HAP-1 (cell line): ENCODE measurements around the gene TAS2R30.
"Not testable (repeated sequence)": the region's sequence is repeated elsewhere in the genome, so short reads cannot be mapped to it uniquely, and the experiment has no call there.

Source experiments
- DNase-seq, 2 experiments: peaks; one replicate each; pipeline ENCODE4 v3.0.0-alpha.2; 2016 to 2020; ENCODE audit warnings: low spot score in 2 of 2
- H3K27me3 ChIP-seq: fragments of 250-450 bp; sonication (Bioruptor Pico); 2 replicates; pipeline ENCODE4 v1.5.1; 2020; ENCODE audit warnings: low read depth, mild to moderate bottlenecking, moderate library complexity
- H3K36me3 ChIP-seq: fragments of 250-450 bp; sonication (Bioruptor Pico); replicated peaks from 2 replicates; pipeline ENCODE4 v1.5.1; 2020; ENCODE audit warnings: mild to moderate bottlenecking
- H3K4me1 ChIP-seq: fragments of 250-450 bp; sonication (Bioruptor Pico); 2 replicates; pipeline ENCODE4 v1.5.1; 2020; ENCODE audit warnings: mild to moderate bottlenecking
- H3K4me3 ChIP-seq: fragments of 250-450 bp; sonication (Bioruptor Pico); 2 replicates; pipeline ENCODE4 v1.5.1; 2020; ENCODE audit warnings: mild to moderate bottlenecking, moderate library complexity
- H3K9me3 ChIP-seq: fragments of 250-450 bp; sonication (Bioruptor Pico); 2 replicates; pipeline ENCODE4 v1.5.1; 2020; ENCODE audit warnings: mild to moderate bottlenecking, moderate library complexity
- in situ Hi-C: fragments of 300-500 bp; cut with MboI; formaldehyde crosslinking; loops from 3 replicates; pipeline ENCODE4 v1.14.3; 2020; ENCODE audit warnings: low sequenced_read_pairs, inconsistent platforms, mixed read lengths

The TAS2R30 gene

DNA sequence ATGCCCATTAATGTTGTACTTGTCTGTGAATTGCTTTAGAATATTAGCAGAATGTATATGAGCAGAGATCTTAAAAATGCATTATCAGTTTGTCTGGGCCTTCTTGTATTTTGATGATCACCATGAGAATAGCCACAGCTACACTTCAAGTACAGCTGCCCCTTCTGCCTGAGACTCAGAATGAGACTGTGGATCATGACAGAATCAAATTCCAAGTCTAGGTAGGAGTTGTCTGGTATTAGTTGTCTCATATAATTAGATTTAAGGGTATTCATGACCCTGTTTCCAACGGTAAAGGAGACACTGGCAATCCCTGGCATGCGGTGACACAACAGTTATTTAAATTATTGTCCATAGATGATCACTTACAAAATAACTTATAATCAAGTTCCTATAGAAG, 18.3 kb upstream of the TAS2R30 start:
- Histone ChIP-seq H3K4me3 (no peak overlapping the region), H3K4me1 (no peaks in the 10 kb centered on the region), H3K9me3 (0 out of 2 replicates have a peak, but pooled peaks cover 2% of the 10 kb centered on the region), H3K36me3 (no peaks in the 10 kb centered on the region), H3K27me3 (no peaks in the 10 kb centered on the region)
- in situ Hi-C loops: no loop called here
- DNase-seq: no peak

GRCh38 chr12:11150832-11151231, 16.4 kb upstream of the TAS2R30 start:
- H3K9me3 ChIP-seq: no peaks in the 10 kb centered on the region
- in situ Hi-C loops: no loop called here
- no peak overlapping the region for H3K4me3 ChIP-seq
- H3K27me3 ChIP-seq: no peaks in the 10 kb centered on the region
- H3K36me3 ChIP-seq: no peaks in the 10 kb centered on the region
- no peak for DNase-seq
- H3K4me1 ChIP-seq: no peaks in the 10 kb centered on the region

GRCh38 chr12:11147420-11147819, 13.0 kb upstream of the TAS2R30 start:
- no peak overlapping the region for H3K4me3 ChIP-seq
- in situ Hi-C loops: no loop called here
- no peaks in the 10 kb centered on the region for H3K36me3 ChIP-seq
- no peaks in the 10 kb centered on the region for H3K27me3 ChIP-seq
- no peak for DNase-seq
- no peaks in the 10 kb centered on the region for H3K4me1 ChIP-seq
- H3K9me3 ChIP-seq: no peaks in the 10 kb centered on the region

DNA sequence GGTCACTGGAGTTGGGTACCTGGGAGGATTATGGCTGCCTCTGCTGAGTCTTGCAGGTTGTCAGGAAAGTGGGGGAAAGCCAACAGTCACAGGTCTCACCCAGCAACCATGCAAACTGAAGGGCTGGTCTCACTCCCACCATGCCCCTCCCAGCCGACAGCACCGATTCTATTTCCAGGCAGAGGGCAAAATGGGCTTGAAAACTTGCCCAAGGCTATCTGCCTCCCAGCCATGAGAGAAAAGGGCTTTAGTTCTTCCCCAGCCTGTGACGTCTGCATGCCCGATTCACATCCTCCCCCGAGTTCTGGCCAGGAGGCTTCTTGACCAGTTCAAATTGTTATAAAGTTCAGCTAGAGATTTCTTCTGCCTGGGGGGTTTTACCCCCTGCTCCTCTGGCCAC, 9.9 kb upstream of the TAS2R30 start:
- H3K27me3 ChIP-seq: no peaks in the 10 kb centered on the region
- H3K4me1 ChIP-seq: no peaks in the 10 kb centered on the region
- in situ Hi-C loops: no loop called here
- H3K36me3 ChIP-seq: no peaks in the 10 kb centered on the region
- no peak for DNase-seq
- no peak overlapping the region for H3K4me3 ChIP-seq
- no peaks in the 10 kb centered on the region for H3K9me3 ChIP-seq

DNA sequence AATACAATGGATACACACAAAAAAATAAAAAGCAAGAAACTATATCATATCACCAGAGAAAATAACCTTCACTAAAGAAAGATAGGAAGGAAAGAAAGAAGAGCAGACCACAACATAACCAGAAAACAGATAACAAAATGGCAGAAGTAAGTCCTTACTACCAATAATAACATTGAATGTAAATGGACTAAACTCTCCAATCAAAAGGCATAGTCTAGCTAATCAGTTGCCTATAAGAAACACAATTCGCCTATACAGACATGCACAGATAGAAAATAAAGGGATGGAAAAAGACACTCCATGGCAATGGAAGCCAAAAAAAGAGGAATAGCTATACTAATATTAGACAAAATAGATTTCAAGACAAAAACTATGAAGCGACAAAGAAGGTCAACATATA, 8.9 kb upstream of the TAS2R30 start:
- no peaks in the 10 kb centered on the region for H3K36me3 ChIP-seq
- in situ Hi-C loops: no loop called here

DNA sequence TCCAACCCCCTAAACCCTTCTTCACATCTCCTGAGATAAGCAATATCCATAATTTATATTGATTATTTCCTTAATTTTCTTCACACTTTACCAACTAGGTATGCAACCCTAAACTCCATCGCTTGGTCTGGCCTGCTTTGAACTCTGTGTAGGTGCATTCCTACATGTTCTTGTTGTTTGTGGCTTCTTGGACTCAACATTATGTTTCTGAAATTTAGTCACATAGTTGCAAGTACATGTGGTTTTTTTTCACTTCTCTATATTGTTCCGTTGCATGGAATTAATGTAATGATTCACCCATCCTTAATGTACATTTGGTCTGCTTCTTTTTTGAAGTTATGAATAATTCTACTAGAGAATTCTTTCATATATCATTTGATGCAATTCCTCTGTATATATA, 1.6 kb upstream of the TAS2R30 start:
- no peaks in the 10 kb centered on the region for H3K9me3 ChIP-seq
- no peak overlapping the region for H3K4me3 ChIP-seq
- no peak for DNase-seq
- in situ Hi-C loops: no loop called here
- no peaks in the 10 kb centered on the region for H3K36me3 ChIP-seq
- H3K4me1 ChIP-seq: peaks cover 5% of the 10 kb centered on the region; the same call in 1 of the 2 replicates
- no peaks in the 10 kb centered on the region for H3K27me3 ChIP-seq

More for the DNA sequence above, 8.9 kb upstream of the TAS2R30 start:
- DNase-seq: no peak
- no peaks in the 10 kb centered on the region for H3K4me1 ChIP-seq
- no peak overlapping the region for H3K4me3 ChIP-seq
- H3K27me3 ChIP-seq: no peaks in the 10 kb centered on the region
- H3K9me3 ChIP-seq: no peaks in the 10 kb centered on the region

GRCh38 chr12:11133816-11134215, 628 bp downstream of the TAS2R30 start:
- no peaks in the 10 kb centered on the region for H3K27me3 ChIP-seq
- H3K36me3 ChIP-seq: no peaks in the 10 kb centered on the region
- no peak for DNase-seq
- in situ Hi-C loops: no loop called here
- peaks cover 5% of the 10 kb centered on the region; the same call in 1 of the 2 replicates for H3K4me1 ChIP-seq
- H3K4me3 ChIP-seq: no peak overlapping the region
- H3K9me3 ChIP-seq: no peaks in the 10 kb centered on the region

DNA sequence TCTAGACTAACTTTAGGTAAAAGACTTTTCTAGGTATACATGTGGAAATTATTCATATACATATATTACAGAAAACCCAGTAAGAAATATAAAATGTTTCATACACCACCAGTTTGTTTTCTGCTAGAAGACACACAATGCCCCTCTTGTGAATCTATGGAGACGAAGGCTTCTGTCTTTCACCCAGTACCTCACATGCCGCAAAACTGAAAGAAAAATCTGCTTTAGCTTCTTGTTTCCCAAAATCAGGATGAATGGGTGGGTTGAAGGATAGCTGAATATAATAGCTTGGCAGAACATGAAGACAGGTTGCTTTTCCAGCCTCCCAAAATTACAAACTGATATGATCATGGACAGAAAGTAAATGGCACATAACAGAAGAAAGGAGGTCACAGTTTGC, 1.3 kb downstream of the TAS2R30 start:
- in situ Hi-C loops: no loop called here
- Histone ChIP-seq H3K27me3 (no peaks in the 10 kb centered on the region), H3K4me3 (no peak overlapping the region), H3K36me3 (no peaks in the 10 kb centered on the region), H3K9me3 (no peaks in the 10 kb centered on the region), H3K4me1 (peaks cover 5% of the 10 kb centered on the region; the same call in 1 of the 2 replicates)
- DNase-seq: no peak

- in situ Hi-C loops: no loop called here
- Histone ChIP-seq H3K4me1 (no peaks in the 10 kb centered on the region), H3K27me3 (no peaks in the 10 kb centered on the region), H3K4me3 (no peak overlapping the region), H3K9me3 (no peaks in the 10 kb centered on the region), H3K36me3 (no peaks in the 10 kb centered on the region)
- DNase-seq: no peak
These were observed 3.4 kb downstream of the TAS2R30 start for GRCh38 chr12:11130999-11131398.

GRCh38 chr12:11130382-11130781, 4.1 kb downstream of the TAS2R30 start:
- no peak for DNase-seq
- in situ Hi-C loops: no loop called here

DNA sequence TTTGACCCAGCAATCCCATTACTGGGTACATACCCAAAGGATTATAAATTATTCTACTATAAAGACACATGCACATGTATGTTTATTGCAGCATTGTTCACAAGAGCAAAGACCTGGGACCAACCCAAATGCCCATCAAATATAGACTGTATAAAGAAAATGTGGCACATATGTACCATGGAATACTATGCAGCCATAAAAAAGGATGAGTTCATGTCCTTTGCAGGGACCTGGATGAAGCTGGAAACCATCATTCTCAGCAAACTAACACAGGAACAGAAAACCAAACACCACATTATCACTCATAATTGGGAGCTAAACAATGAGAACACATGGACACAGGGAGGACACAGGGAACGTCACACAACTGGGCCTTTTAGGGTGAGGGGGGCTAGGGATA, 20.3 kb downstream of the TAS2R30 start:
- H3K36me3 ChIP-seq, H3K27me3 ChIP-seq, H3K4me3 ChIP-seq, DNase-seq, in situ Hi-C loops, H3K4me1 ChIP-seq, H3K9me3 ChIP-seq: not testable (repeated sequence)

More at GRCh38 chr12:11130382-11130781, 4.1 kb downstream of the TAS2R30 start:
- Histone ChIP-seq H3K9me3 (no peaks in the 10 kb centered on the region), H3K4me1 (no peaks in the 10 kb centered on the region), H3K4me3 (no peak overlapping the region), H3K36me3 (no peaks in the 10 kb centered on the region), H3K27me3 (no peaks in the 10 kb centered on the region)

GRCh38 chr12:11111213-11111612, 23.2 kb downstream of the TAS2R30 start:
- DNase-seq, H3K4me1 ChIP-seq, H3K4me3 ChIP-seq, H3K9me3 ChIP-seq, in situ Hi-C loops, H3K27me3 ChIP-seq, H3K36me3 ChIP-seq: not testable (repeated sequence)

DNA sequence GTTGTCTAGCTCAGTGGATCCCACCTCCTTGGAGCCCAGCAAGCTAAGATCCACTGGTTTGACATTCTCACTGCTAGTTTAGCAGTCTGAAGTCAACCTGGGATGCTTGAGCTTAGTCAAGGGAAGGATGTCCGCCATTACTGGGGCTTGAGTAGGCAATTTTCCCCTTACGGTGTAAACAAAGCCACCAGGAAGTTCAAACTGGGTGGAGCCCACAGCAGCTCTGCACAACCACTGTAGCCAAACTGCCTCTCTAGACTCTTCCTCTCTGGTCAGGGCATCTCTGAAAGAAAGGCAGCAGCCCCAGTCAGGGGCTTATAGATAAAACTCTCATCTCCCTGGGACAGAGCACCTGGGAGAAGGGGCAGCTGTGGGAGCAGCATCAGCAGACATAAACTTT, 25.6 kb downstream of the TAS2R30 start:
- no peaks in the 10 kb centered on the region for H3K4me1 ChIP-seq
- no peaks in the 10 kb centered on the region; the same call in 1 of the 2 replicates for H3K36me3 ChIP-seq
- in situ Hi-C loops: no loop called here
- no peaks in the 10 kb centered on the region for H3K27me3 ChIP-seq
- DNase-seq: no peak
- H3K4me3 ChIP-seq: no peak overlapping the region
- peaks cover 5% of the 10 kb centered on the region; the same call in 1 of the 2 replicates for H3K9me3 ChIP-seq

DNA sequence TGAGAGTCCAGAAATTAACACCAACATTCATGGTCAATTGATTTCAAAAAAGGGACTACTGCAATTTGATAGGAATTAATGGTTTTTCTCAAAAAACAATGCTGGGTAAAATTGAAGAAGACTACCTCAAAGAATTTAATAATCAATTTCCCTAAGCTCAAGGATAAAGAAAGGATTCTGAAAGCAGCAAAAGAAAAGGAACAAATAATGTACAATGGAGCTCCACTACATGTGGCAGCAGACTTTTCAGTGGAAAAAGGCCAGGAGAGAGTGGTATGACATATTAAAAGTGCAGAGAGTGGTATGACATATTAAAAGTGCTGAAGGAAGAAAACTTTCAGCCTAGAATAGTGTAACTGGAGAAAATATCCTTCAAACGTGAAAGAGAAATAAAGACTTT, 26.7 kb downstream of the TAS2R30 start:
- Histone ChIP-seq H3K27me3 (no peaks in the 10 kb centered on the region), H3K9me3 (peaks cover 5% of the 10 kb centered on the region; the same call in 1 of the 2 replicates), H3K4me1 (no peaks in the 10 kb centered on the region), H3K36me3 (no peaks in the 10 kb centered on the region; the same call in 1 of the 2 replicates), H3K4me3 (no peak overlapping the region)
- DNase-seq: no peak
- in situ Hi-C loops: no loop called here

DNA sequence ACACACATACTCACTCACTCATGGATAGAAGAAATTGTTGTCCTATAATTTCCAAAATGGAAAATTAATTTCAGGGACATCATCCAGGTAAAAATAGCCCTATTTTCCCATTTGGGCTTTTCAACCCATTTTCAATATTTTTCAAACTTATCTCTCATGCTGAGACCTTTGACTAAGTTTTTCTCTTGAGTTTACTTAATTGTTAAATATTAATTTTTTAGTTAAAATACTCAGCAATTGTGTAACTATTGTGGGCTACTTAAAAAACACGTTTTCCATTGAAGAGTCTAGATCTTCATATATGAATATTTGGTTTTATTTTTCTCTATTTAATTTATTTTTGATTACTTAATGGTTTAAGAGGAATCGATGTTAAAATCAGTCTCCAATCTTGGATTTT, 28.2 kb downstream of the TAS2R30 start:
- H3K4me1 ChIP-seq: no peaks in the 10 kb centered on the region
- no peaks in the 10 kb centered on the region for H3K27me3 ChIP-seq
- in situ Hi-C loops: no loop called here
- 0 out of 2 replicates have a peak, but pooled peaks cover 1% of the 10 kb centered on the region for H3K9me3 ChIP-seq
- DNase-seq: no peak
- no peaks in the 10 kb centered on the region for H3K36me3 ChIP-seq
- H3K4me3 ChIP-seq: no peak overlapping the region
